ENCODE data around the gene ANKRD63. TPM values are rescaled to one million over a fixed set of nuclear protein-coding genes. Genes with fewer than 3 reads are reported as not detected.

ANKRD63 gene
- total and polyA plus RNA-seq, 4 donors, result not detected

DNA sequence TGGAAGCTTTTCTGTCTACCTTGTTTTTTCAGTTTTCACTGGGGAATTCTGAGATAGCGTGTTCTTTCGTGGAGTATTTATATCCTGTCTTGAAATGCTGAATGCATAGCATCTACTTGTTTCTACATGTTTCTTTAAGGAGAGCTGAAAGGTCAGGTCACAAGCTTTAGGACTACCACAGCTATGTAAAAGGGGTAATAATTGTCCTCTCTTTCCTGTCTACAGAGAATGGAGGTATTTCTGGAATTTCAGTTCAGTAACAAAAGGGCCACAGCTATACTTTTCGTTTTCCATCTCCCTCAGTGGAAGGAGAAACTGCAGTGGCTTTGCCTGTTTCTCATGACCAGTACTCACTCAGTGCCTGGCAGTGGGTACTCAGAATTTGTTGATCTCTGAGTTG is 45.3 kb upstream of the ANKRD63 start:
- Histone ChIP-seq H3K27ac (ENCODE audit: low read depth in 1 of 2, low read length in 1 of 2) (no peak overlapping the region), H3K9ac (ENCODE audit: insufficient read depth in 1 of 2, low read length in 2 of 2) (no peak overlapping the region), H3K9me3 (ENCODE audit: control insufficient read depth in 4 of 4, insufficient read depth in 3 of 4, low read length in 3 of 4) (no peaks in the 10 kb centered on the region), H3K36me3 (ENCODE audit: control insufficient read depth in 4 of 4, insufficient read depth in 4 of 4, low read length in 4 of 4) (peaks cover 0 to 5% (median 0%) of the 10 kb centered on the region in 4 donors), H3K27me3 (ENCODE audit: control insufficient read depth in 3 of 3, insufficient read depth in 3 of 3, low read length in 2 of 3) (no peaks in the 10 kb centered on the region), H3K4me1 (ENCODE audit: control insufficient read depth in 5 of 5, insufficient read depth in 5 of 5, low read length in 5 of 5) (peaks cover 24 to 40% (median 31%) of the 10 kb centered on the region in 5 donors), H3K4me3 (no peak overlapping the region)
- TF ChIP-seq, protein P1, sequence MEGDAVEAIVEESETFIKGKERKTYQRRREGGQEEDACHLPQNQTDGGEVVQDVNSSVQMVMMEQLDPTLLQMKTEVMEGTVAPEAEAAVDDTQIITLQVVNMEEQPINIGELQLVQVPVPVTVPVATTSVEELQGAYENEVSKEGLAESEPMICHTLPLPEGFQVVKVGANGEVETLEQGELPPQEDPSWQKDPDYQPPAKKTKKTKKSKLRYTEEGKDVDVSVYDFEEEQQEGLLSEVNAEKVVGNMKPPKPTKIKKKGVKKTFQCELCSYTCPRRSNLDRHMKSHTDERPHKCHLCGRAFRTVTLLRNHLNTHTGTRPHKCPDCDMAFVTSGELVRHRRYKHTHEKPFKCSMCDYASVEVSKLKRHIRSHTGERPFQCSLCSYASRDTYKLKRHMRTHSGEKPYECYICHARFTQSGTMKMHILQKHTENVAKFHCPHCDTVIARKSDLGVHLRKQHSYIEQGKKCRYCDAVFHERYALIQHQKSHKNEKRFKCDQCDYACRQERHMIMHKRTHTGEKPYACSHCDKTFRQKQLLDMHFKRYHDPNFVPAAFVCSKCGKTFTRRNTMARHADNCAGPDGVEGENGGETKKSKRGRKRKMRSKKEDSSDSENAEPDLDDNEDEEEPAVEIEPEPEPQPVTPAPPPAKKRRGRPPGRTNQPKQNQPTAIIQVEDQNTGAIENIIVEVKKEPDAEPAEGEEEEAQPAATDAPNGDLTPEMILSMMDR (IDR thresholded peaks at IDR 0.05; ENCODE audit: control extremely low read depth, extremely low read depth), result no peak
- WGBS, 2 donors, result 61 to 68% methylated on average over 3 of the region's 3 CpGs
- DNase-seq (no peak), ATAC-seq (ENCODE audit: insufficient read depth, low FRiP score) (no peak)

DNA sequence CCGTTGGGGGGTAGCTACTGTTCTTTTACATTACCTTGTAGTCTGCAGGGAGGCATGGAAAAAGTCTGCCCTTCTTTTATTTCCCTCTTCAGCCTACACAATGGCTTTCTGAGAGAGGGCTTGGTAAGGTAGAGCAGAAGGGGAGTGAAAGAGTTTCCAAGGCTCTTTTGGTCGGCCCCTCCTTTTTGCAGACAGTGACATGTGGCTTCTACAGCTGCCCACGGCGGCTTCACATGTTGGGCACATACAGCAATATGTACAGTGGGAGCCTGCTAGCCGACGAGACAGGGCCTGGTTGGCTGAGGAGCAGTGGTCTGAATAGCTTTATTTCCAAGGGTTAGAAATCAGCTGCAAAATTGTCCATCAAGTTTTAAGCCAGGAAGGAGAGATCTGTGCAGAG is 44.6 kb upstream of the ANKRD63 start:
- Histone ChIP-seq H3K27me3 (ENCODE audit: control insufficient read depth in 3 of 3, insufficient read depth in 3 of 3, low read length in 2 of 3) (no peaks in the 10 kb centered on the region), H3K4me3 (no peak overlapping the region), H3K4me1 (ENCODE audit: control insufficient read depth in 5 of 5, insufficient read depth in 5 of 5, low read length in 5 of 5) (peaks cover 20 to 46% (median 31%) of the 10 kb centered on the region in 5 donors), H3K9ac (ENCODE audit: insufficient read depth in 1 of 2, low read length in 2 of 2) (peak overlapping the region in 1 of 2 donors; percentile 23), H3K9me3 (ENCODE audit: control insufficient read depth in 4 of 4, insufficient read depth in 3 of 4, low read length in 3 of 4) (no peaks in the 10 kb centered on the region), H3K36me3 (ENCODE audit: control insufficient read depth in 4 of 4, insufficient read depth in 4 of 4, low read length in 4 of 4) (peaks cover 0 to 5% (median 0%) of the 10 kb centered on the region in 4 donors), H3K27ac (ENCODE audit: low read depth in 1 of 2, low read length in 1 of 2) (no peak overlapping the region)
- TF ChIP-seq, protein P1 (IDR thresholded peaks at IDR 0.05; ENCODE audit: control extremely low read depth, extremely low read depth), result no peak
- ATAC-seq (ENCODE audit: insufficient read depth, low FRiP score), result no peak
- DNase-seq, result no peak
- 59 to 77% methylated on average over 6 of the region's 6 CpGs for WGBS, 2 donors

DNA sequence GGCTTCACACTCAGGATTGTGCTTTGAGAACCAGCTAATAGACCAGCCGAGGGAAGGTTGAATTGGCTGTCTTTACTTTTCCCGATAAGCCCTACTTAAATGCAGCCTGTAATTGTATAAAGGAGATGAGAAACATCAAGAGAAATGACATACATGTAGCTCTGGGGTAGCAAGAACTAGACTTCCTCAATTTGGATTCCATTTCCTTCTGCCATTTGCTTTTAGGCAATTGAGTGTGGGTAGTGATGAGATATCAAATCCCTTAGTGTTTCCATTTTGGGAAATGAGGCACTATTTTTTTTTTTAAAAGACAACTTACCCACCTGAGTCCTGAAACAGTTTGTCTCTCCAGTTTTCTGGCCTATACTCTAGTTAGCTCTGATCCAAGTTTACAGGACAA is 42.8 kb upstream of the ANKRD63 start:
- H3K27ac ChIP-seq (ENCODE audit: low read depth in 1 of 2, low read length in 1 of 2), result no peak overlapping the region
- no peaks in the 10 kb centered on the region for H3K27me3 ChIP-seq (ENCODE audit: control insufficient read depth in 3 of 3, insufficient read depth in 3 of 3, low read length in 2 of 3)
- no peak for ATAC-seq (ENCODE audit: insufficient read depth, low FRiP score)
- no peak overlapping the region for H3K4me3 ChIP-seq
- peaks cover 9 to 44% (median 25%) of the 10 kb centered on the region in 5 donors for H3K4me1 ChIP-seq (ENCODE audit: control insufficient read depth in 5 of 5, insufficient read depth in 5 of 5, low read length in 5 of 5)
- TF ChIP-seq, protein P1 (IDR thresholded peaks at IDR 0.05; ENCODE audit: control extremely low read depth, extremely low read depth), result no peak
- no peak overlapping the region for H3K9ac ChIP-seq (ENCODE audit: insufficient read depth in 1 of 2, low read length in 2 of 2)
- 80 to 85% methylated on average over 2 of the region's 2 CpGs for WGBS, 2 donors
- H3K9me3 ChIP-seq (ENCODE audit: control insufficient read depth in 4 of 4, insufficient read depth in 3 of 4, low read length in 3 of 4), result no peaks in the 10 kb centered on the region
- H3K36me3 ChIP-seq (ENCODE audit: control insufficient read depth in 4 of 4, insufficient read depth in 4 of 4, low read length in 4 of 4), result peaks cover 0 to 5% (median 0%) of the 10 kb centered on the region in 4 donors
- no peak for DNase-seq

DNA sequence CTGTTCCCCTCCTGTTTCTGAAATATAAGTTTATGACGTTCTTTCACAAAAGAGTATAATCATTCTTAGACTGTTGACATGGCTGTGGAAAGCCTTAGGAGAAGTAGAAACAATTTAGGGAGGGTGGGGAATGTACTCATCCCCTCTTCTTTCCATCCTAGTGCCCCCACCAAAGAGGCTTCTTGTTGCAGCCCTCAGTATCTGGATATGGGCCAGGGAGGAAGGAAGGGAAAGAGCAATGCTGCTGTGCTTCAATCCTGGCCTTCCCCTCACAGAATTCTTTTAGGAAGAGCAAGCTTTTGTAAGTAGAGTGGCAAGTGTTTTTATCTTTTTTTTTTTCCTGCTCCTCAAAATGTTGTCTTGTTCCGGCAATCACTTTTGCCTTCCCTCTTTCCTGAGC is 42.3 kb upstream of the ANKRD63 start:
- ATAC-seq (ENCODE audit: insufficient read depth, low FRiP score), result no peak

More for the DNA sequence above, 42.3 kb upstream of the ANKRD63 start:
- TF ChIP-seq, protein P1 (IDR thresholded peaks at IDR 0.05; ENCODE audit: control extremely low read depth, extremely low read depth), result no peak
- DNase-seq, result peak in 1 of 3 donors; percentile 52
- H3K36me3 ChIP-seq (ENCODE audit: control insufficient read depth in 4 of 4, insufficient read depth in 4 of 4, low read length in 4 of 4), result peaks cover 0 to 5% (median 0%) of the 10 kb centered on the region in 4 donors
- no peak overlapping the region for H3K4me3 ChIP-seq
- H3K27me3 ChIP-seq (ENCODE audit: control insufficient read depth in 3 of 3, insufficient read depth in 3 of 3, low read length in 2 of 3), result no peaks in the 10 kb centered on the region
- H3K4me1 ChIP-seq (ENCODE audit: control insufficient read depth in 5 of 5, insufficient read depth in 5 of 5, low read length in 5 of 5), result peaks cover 7 to 39% (median 21%) of the 10 kb centered on the region in 5 donors
- H3K9ac ChIP-seq (ENCODE audit: insufficient read depth in 1 of 2, low read length in 2 of 2), result no peak overlapping the region
- WGBS, 2 donors, result 30 to 44% methylated on average over 2 of the region's 2 CpGs
- peak overlapping the region in 1 of 2 donors; percentile 10 for H3K27ac ChIP-seq (ENCODE audit: low read depth in 1 of 2, low read length in 1 of 2)
- H3K9me3 ChIP-seq (ENCODE audit: control insufficient read depth in 4 of 4, insufficient read depth in 3 of 4, low read length in 3 of 4), result no peaks in the 10 kb centered on the region
